HFF-Myc (cell line): Measurements from ENCODE around the gene ITPRIPL2.

Experiments
- DNase-seq: peaks from one replicate; pipeline ENCODE4 v3.0.0-alpha.2; 2011; ENCODE audit warnings: low read depth; ENCODE audit errors: extremely low read depth
- H3K4me3 ChIP-seq: replicated peaks from 2 replicates; pipeline ENCODE4 v1.5.1; 2011; ENCODE audit warnings: low read depth, mild to moderate bottlenecking, control low read depth, low read length
- CTCF ChIP-seq: IDR thresholded peaks from 2 replicates; pipeline ENCODE4 v1.5.1; 2012; ENCODE audit warnings: mild to moderate bottlenecking, low read depth, low read length, control low read depth; ENCODE audit errors: missing control alignments

The ITPRIPL2 gene

GRCh38 chr16:19105891-19106624, 7.7 kb upstream of the ITPRIPL2 start:
- no peak for TF ChIP-seq CTCF
- no peak for DNase-seq
- no peak overlapping the region for H3K4me3 ChIP-seq

- H3K4me3 ChIP-seq: no peak overlapping the region
- DNase-seq: no peak
- TF ChIP-seq CTCF: no peak
Observed at GRCh38 chr16:19106625-19107020, 7.1 kb upstream of the ITPRIPL2 start.

- H3K4me3 ChIP-seq: no peak overlapping the region
- no peak for TF ChIP-seq CTCF
- no peak for DNase-seq
Observed at GRCh38 chr16:19108409-19109287, 5.1 kb upstream of the ITPRIPL2 start.

DNA sequence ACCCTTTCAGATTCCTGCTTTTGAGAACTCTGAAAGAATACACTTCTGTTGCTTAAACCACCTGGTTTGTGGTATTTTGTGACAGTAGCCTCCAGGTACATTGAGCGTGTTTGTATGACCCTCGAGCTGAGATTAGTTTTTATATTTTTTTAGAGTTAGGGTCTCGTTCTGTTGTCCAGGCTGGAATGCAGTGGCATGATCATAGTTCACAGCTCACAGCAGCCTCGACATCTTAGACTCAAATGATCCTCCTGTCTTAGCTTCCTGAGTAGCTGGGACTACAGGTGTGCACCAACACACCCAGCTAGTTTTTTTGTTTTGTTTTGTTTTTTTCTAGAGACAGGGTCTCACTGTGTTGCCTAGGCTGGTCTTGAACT, 4.5 kb upstream of the ITPRIPL2 start:
- no peak for TF ChIP-seq CTCF
- no peak for DNase-seq
- H3K4me3 ChIP-seq: no peak overlapping the region

- H3K4me3 ChIP-seq: no peak overlapping the region
- TF ChIP-seq CTCF: no peak
- DNase-seq: no peak
Observed at GRCh38 chr16:19110537-19111360, 3.0 kb upstream of the ITPRIPL2 start.

GRCh38 chr16:19112099-19112407, 1.7 kb upstream of the ITPRIPL2 start:
- H3K4me3 ChIP-seq: no peak overlapping the region
- TF ChIP-seq CTCF: no peak
- no peak for DNase-seq
